Esophagus muscularis mucosa (tissue), 4 donors: ENCODE data around the gene GASK1A. TPM values are rescaled to one million over a fixed set of nuclear protein-coding genes. Genes with fewer than 3 reads are reported as not detected.

Experiments
- DNase-seq: peaks from one replicate; pipeline ENCODE4 v3.0.0-alpha.2; 2017; ENCODE audit errors: extremely low spot score
- H3K27ac ChIP-seq, 4 donors: fragments of 200-600 bp; sonication (generic); replicated peaks in 1 of 4; 1 replicate in 3 of 4; 2 replicates in 1 of 4; pipeline ENCODE4 v1.5.1; 2016 to 2019; ENCODE audit warnings: mild to moderate bottlenecking in 1 of 4
- H3K27me3 ChIP-seq, 4 donors: fragments of 200-600 bp; sonication (generic); one replicate each; pipeline versions ENCODE4 v1.5.1 to v1.6.0; 2016 to 2019
- H3K36me3 ChIP-seq, 4 donors: fragments of 200-600 bp; sonication (generic); one replicate each; pipeline ENCODE4 v1.5.1; 2016 to 2019
- H3K4me1 ChIP-seq, 4 donors: fragments of 200-600 bp; sonication (generic); one replicate each; pipeline ENCODE4 v1.5.1; 2016 to 2019
- H3K4me3 ChIP-seq, 4 donors: fragments of 200-600 bp; sonication (generic); 1 replicate in 2 of 4; 2 replicates in 2 of 4; pipeline ENCODE4 v1.5.1; 2016 to 2019; ENCODE audit warnings: mild to moderate bottlenecking in 4 of 4, moderate library complexity in 1 of 4
- H3K9me3 ChIP-seq, 4 donors: fragments of 200-600 bp; sonication (generic); 1 replicate in 3 of 4; 2 replicates in 1 of 4; pipeline ENCODE4 v1.5.1; 2016 to 2019
- EP300 ChIP-seq: sonication (generic); formaldehyde crosslinking; IDR thresholded peaks from one replicate; pipeline ENCODE4 v1.6.1; 2017; ENCODE audit warnings: antibody characterized with exemption
- POLR2A ChIP-seq: fragments of 450-650 bp; IDR thresholded peaks from one replicate; pipeline ENCODE4 v1.6.1; 2017; ENCODE audit warnings: antibody characterized with exemption, moderate library complexity, mild to moderate bottlenecking, low read depth
- POLR2AphosphoS5 ChIP-seq, 2 donors: sonication (generic); formaldehyde crosslinking; IDR thresholded peaks; one replicate each; pipeline ENCODE4 v1.6.1; 2017; ENCODE audit warnings: antibody characterized with exemption in 2 of 2
- WGBS: methylation state at CpG from one replicate; pipeline ENCODE4 v1.1.5; 2018; 5-methylcytosine and 5-hydroxymethylcytosine counted together
- intact Hi-C: fragments of 100-400 bp; cut with DNase I; formaldehyde crosslinking; loops from one replicate; pipeline ENCODE4 v1.15.1; 2023
- total RNA-seq, 4 donors: library from RNA; depleted of rRNA; stranded (reverse); fragments of >200 nt; gene quantifications; one replicate each; pipeline versions ENCODE4 v1.1.0 to v1.2.1, GENCODE V29; 2016
- TF ChIP-seq, protein P1 (sequence below), 3 experiments: fragments of 200-600 bp in 2 of 3; fragments of 450-650 bp in 1 of 3; sonication (generic) in 2 of 3; IDR thresholded peaks; one replicate each; pipeline ENCODE4 v1.5.1; 2017 to 2019; ENCODE audit warnings: antibody characterized with exemption in 3 of 3, mild to moderate bottlenecking in 2 of 3, moderate library complexity in 1 of 3

GASK1A gene
- total RNA-seq, 4 donors from 2014 or later = 10.2 to 22.1 (median 15.8) TPM

DNA sequence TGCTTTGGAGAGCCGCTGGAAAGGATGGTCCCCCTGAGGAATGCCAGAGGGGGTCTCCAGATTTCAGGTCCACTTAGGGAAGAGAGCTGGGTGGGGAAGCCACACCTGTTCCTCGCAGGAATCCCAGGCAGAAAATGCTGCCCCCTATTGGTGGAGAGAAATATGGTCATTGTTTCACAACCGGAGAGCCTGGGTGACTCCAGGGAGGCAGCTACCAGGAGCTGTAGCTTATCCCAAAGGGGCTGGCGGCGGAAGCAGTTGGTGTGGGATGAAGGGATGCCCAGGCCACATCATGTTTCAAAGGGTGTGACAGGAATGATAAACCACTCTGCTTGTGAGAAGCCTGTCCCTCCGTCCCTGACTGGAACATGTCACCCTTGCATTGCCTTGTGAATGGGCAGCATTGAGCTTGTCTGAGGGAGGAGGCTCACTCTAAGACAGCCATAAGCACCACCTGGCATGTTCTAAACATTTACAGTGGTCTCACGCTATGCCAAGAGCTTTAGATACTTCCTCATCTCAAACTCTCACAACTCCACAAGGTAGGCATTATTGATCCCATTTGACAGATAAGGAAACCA, 92.3 kb downstream of the GASK1A start:
- Histone ChIP-seq H3K9me3 (no peaks in the 10 kb centered on the region), H3K27me3 (no peaks in the 10 kb centered on the region), H3K4me1 (no peaks in the 10 kb centered on the region), H3K4me3 (no peak overlapping the region), H3K27ac (no peak overlapping the region), H3K36me3 (no peaks in the 10 kb centered on the region)
- intact Hi-C loops = no loop called here
- WGBS = 70% methylated on average over 4 of the region's 7 CpGs
- TF ChIP-seq, protein P1, sequence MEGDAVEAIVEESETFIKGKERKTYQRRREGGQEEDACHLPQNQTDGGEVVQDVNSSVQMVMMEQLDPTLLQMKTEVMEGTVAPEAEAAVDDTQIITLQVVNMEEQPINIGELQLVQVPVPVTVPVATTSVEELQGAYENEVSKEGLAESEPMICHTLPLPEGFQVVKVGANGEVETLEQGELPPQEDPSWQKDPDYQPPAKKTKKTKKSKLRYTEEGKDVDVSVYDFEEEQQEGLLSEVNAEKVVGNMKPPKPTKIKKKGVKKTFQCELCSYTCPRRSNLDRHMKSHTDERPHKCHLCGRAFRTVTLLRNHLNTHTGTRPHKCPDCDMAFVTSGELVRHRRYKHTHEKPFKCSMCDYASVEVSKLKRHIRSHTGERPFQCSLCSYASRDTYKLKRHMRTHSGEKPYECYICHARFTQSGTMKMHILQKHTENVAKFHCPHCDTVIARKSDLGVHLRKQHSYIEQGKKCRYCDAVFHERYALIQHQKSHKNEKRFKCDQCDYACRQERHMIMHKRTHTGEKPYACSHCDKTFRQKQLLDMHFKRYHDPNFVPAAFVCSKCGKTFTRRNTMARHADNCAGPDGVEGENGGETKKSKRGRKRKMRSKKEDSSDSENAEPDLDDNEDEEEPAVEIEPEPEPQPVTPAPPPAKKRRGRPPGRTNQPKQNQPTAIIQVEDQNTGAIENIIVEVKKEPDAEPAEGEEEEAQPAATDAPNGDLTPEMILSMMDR (IDR thresholded peaks at IDR 0.05) = peak in 2 of 3 experiments; percentile 22 to 45
- TF ChIP-seq EP300 = no peak
- no peak for DNase-seq

- no peaks in the 10 kb centered on the region for H3K36me3 ChIP-seq
- no peak for DNase-seq
- intact Hi-C loops = no loop called here
- TF ChIP-seq POLR2A = no peak
- no peak for TF ChIP-seq EP300
- TF ChIP-seq POLR2AphosphoS5 (IDR thresholded peaks at IDR 0.05) = no peak
- TF ChIP-seq, protein P1 (IDR thresholded peaks at IDR 0.05) = no peak
- no peaks in the 10 kb centered on the region for H3K4me1 ChIP-seq
- no peak overlapping the region for H3K4me3 ChIP-seq
- H3K9me3 ChIP-seq = no peaks in the 10 kb centered on the region
- H3K27ac ChIP-seq = no peak overlapping the region
- WGBS = 89% methylated on average over 4 of the region's 4 CpGs
- H3K27me3 ChIP-seq = no peaks in the 10 kb centered on the region
Measured at GRCh38 chr3:43072361-43072760, 93.2 kb downstream of the GASK1A start.

DNA sequence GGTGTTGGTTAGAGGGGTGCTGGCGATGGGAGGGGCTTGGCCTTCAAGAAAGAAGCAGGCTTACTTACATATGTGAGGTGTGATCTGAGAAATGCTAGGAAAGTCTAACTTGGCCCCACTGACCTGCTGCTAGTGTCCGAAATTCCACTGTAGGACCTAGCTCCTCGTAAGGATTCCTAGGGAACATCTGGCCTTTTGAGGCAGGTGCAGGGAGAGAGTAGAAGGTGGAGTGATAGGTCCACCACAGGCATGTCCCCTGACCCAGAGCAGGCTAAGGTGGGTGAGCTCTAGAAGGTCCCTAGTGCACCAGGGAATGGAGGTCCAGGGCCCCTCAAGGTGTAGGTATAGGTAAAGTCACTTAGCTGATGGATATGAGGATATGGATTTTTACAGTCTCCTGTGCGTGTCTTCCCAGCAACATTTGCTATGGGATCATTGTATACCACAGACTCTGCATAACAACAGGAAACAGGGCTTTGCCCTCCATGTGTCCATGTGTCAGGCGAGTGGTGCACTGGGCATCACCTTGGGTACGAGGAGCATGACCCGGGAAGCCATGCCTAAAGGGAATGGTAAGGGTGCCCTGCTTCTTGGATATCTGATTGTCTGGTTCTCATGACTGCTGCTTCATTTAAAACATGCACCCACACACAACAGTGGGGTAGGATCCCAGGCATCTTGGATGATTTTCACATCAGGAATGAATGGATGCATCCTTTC, 94.2 kb downstream of the GASK1A start:
- H3K36me3 ChIP-seq = peaks cover 0 to 5% (median 0%) of the 10 kb centered on the region in 4 donors
- WGBS = 77% methylated on average over 7 of the region's 7 CpGs
- intact Hi-C loops = no loop called here
- no peak for TF ChIP-seq POLR2AphosphoS5 (IDR thresholded peaks at IDR 0.05)
- no peak for TF ChIP-seq EP300
- TF ChIP-seq, protein P1 (IDR thresholded peaks at IDR 0.05) = no peak
- TF ChIP-seq POLR2A = no peak
- DNase-seq = no peak
- H3K9me3 ChIP-seq = no peaks in the 10 kb centered on the region
- no peak overlapping the region for H3K27ac ChIP-seq
- H3K27me3 ChIP-seq = no peaks in the 10 kb centered on the region
- H3K4me1 ChIP-seq = no peaks in the 10 kb centered on the region
- no peak overlapping the region for H3K4me3 ChIP-seq

DNA sequence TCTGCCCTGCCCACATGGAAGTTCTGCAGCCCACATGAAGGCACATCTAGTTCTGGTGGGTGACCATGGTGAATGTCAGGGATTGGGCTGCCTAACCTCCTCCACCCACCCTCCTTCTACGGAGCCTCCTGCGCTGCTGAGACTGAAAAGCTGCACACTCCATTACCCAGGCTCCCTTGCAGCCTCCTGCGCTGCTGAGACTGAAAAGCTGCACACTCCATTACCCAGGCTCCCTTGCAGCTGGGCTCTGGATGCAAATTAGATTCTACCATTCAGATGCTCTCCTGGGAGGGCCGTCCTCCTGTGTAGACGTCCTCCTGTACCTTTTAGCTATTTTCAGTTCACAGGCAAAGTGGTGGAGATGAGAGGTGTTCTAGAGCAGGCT, 94.7 kb downstream of the GASK1A start:
- 86% methylated on average over 5 of the region's 5 CpGs for WGBS
- no peak overlapping the region for H3K27ac ChIP-seq
- intact Hi-C loops = no loop called here

More for the DNA sequence above, 94.7 kb downstream of the GASK1A start:
- Histone ChIP-seq H3K4me1 (no peaks in the 10 kb centered on the region), H3K27me3 (no peaks in the 10 kb centered on the region), H3K9me3 (no peaks in the 10 kb centered on the region), H3K36me3 (peaks cover 0 to 5% (median under 1%) of the 10 kb centered on the region in 4 donors), H3K4me3 (no peak overlapping the region)
- DNase-seq = no peak
- TF ChIP-seq EP300 = no peak
- TF ChIP-seq POLR2A = no peak
- no peak for TF ChIP-seq POLR2AphosphoS5 (IDR thresholded peaks at IDR 0.05)
- TF ChIP-seq, protein P1 (IDR thresholded peaks at IDR 0.05) = no peak
